GM21423 (cell line): ENCODE data around the gene RABGAP1L.
"Not testable (repeated sequence)": the region's sequence is repeated elsewhere in the genome, so short reads cannot be mapped to it uniquely, and the experiment has no call there.

Source experiments
- ATAC-seq: cut with Tn5 transposase; IDR thresholded peaks from one replicate; pipeline ENCODE4 v1.9.1; 2021; ENCODE audit warnings: mild to moderate bottlenecking, moderate library complexity; ENCODE audit not compliant: unreplicated experiment

The RABGAP1L gene

GRCh38 chr1:174550296-174550695 lies 391.0 kb downstream of the RABGAP1L start:
- no peak for ATAC-seq

GRCh38 chr1:174556392-174556791 lies 397.1 kb downstream of the RABGAP1L start:
- ATAC-seq: no peak

GRCh38 chr1:174568551-174568950 lies 409.2 kb downstream of the RABGAP1L start:
- no peak for ATAC-seq

GRCh38 chr1:174569240-174569639 lies 409.9 kb downstream of the RABGAP1L start:
- ATAC-seq: no peak

GRCh38 chr1:174572771-174573170 lies 413.5 kb downstream of the RABGAP1L start:
- ATAC-seq: no peak

- ATAC-seq: not testable (repeated sequence)
Measured at GRCh38 chr1:174576120-174576519, 416.8 kb downstream of the RABGAP1L start.

- ATAC-seq: no peak
Measured at GRCh38 chr1:174577681-174578080, 418.4 kb downstream of the RABGAP1L start.

GRCh38 chr1:174580801-174581200 lies 421.5 kb downstream of the RABGAP1L start:
- no peak for ATAC-seq

GRCh38 chr1:174583316-174583715 lies 424.0 kb downstream of the RABGAP1L start:
- no peak for ATAC-seq

- no peak for ATAC-seq
Measured at GRCh38 chr1:174584071-174584470, 424.8 kb downstream of the RABGAP1L start.

- not testable (repeated sequence) for ATAC-seq
Measured at GRCh38 chr1:174588618-174589017, 429.3 kb downstream of the RABGAP1L start.

- no peak for ATAC-seq
Measured at GRCh38 chr1:174605198-174605597, 445.9 kb downstream of the RABGAP1L start.

GRCh38 chr1:174606471-174606870 lies 447.2 kb downstream of the RABGAP1L start:
- ATAC-seq: no peak

- not testable (repeated sequence) for ATAC-seq
Measured at GRCh38 chr1:174617905-174618304, 458.6 kb downstream of the RABGAP1L start.

- no peak for ATAC-seq
Measured at GRCh38 chr1:174623324-174624035, 464.2 kb downstream of the RABGAP1L start.

GRCh38 chr1:174626031-174627025 lies 467.0 kb downstream of the RABGAP1L start:
- no peak for ATAC-seq

GRCh38 chr1:174637487-174637886 lies 478.2 kb downstream of the RABGAP1L start:
- no peak for ATAC-seq

- no peak for ATAC-seq
Measured at GRCh38 chr1:174639461-174639860, 480.1 kb downstream of the RABGAP1L start.

GRCh38 chr1:174640783-174641182 lies 481.5 kb downstream of the RABGAP1L start:
- no peak for ATAC-seq

GRCh38 chr1:174642393-174642792 lies 483.1 kb downstream of the RABGAP1L start:
- no peak for ATAC-seq

- no peak for ATAC-seq
Measured at GRCh38 chr1:174643206-174643605, 483.9 kb downstream of the RABGAP1L start.

- not testable (repeated sequence) for ATAC-seq
Measured at GRCh38 chr1:174649572-174649971, 490.3 kb downstream of the RABGAP1L start.
